ENCODE measurements around the gene TTC36. TPM values are rescaled to one million over a fixed set of nuclear protein-coding genes. Genes with fewer than 3 reads are reported as not detected.

The TTC36 gene
- polyA plus RNA-seq, 1 donor, result 3.8 TPM

Other genes starting within 250 kb of the TTC36 start
- 0.50 TPM for gene CD3E, start 222.7 kb upstream of the TTC36 start, polyA plus RNA-seq (ENCODE audit: insufficient read length)
- not detected for gene CD3D, start 184.8 kb upstream of the TTC36 start, polyA plus RNA-seq (ENCODE audit: insufficient read length)
- 0.17 TPM for gene CD3G, start 183.1 kb upstream of the TTC36 start, polyA plus RNA-seq (ENCODE audit: insufficient read length)
- gene UBE4A, start 167.9 kb upstream of the TTC36 start, polyA plus RNA-seq (ENCODE audit: insufficient read length), result 22.2 TPM
- 324 TPM for gene ATP5MG, start 125.9 kb upstream of the TTC36 start, polyA plus RNA-seq (ENCODE audit: insufficient read length)
- 34.5 TPM for gene KMT2A, start 91.0 kb upstream of the TTC36 start, polyA plus RNA-seq (ENCODE audit: insufficient read length)
- 22.1 TPM for gene TMEM25, start 3.7 kb downstream of the TTC36 start, polyA plus RNA-seq (ENCODE audit: insufficient read length)
- gene IFT46, start 38.5 kb downstream of the TTC36 start, polyA plus RNA-seq (ENCODE audit: insufficient read length), result 19.2 TPM
- gene ARCN1, start 44.9 kb downstream of the TTC36 start, polyA plus RNA-seq (ENCODE audit: insufficient read length), result 114 TPM
- 132 TPM for gene PHLDB1, start 80.1 kb downstream of the TTC36 start, polyA plus RNA-seq (ENCODE audit: insufficient read length)
- 0.25 TPM for gene TREH, start 152.2 kb downstream of the TTC36 start, polyA plus RNA-seq (ENCODE audit: insufficient read length)

All from hindlimb muscle (tissue), 1 donor.